Neural cell (in vitro differentiated cells): ENCODE data around the gene DISP1. TPM values are rescaled to one million over a fixed set of nuclear protein-coding genes. Genes with fewer than 3 reads are reported as not detected.

ENCODE experiments used
- H2AFZ ChIP-seq: fragments of 200-600, 300-800 bp; sonication (generic), shearing (Covaris generic); 2 replicates; pipeline ENCODE4 v1.6.0; 2014; ENCODE audit warnings: low read depth, mild to moderate bottlenecking, antibody characterized with exemption, low read length, moderate library complexity
- H3F3A ChIP-seq: fragments of 200-600 bp; shearing (Covaris generic); 2 replicates; pipeline ENCODE4 v1.6.1; 2016; ENCODE audit warnings: mild to moderate bottlenecking, moderate library complexity, mixed read lengths, antibody characterized with exemption, low read length; ENCODE audit not compliant: insufficient read depth, poor library complexity, severe bottlenecking
- H3K27ac ChIP-seq: fragments of 200-600, 300-800 bp; sonication (generic), shearing (Covaris generic); 2 replicates; pipeline ENCODE4 v1.5.1; 2014; ENCODE audit warnings: mild to moderate bottlenecking, low read length, moderate library complexity
- H3K27me3 ChIP-seq: fragments of 300-800, 200-600 bp; sonication (generic), shearing (Covaris generic); 2 replicates; pipeline ENCODE4 v1.6.0; 2014; ENCODE audit warnings: mild to moderate bottlenecking, low read depth, low read length, moderate library complexity; ENCODE audit not compliant: insufficient read depth
- H3K36me3 ChIP-seq: fragments of 300-800, 200-600 bp; sonication (generic), shearing (Covaris generic); 2 replicates; pipeline ENCODE4 v1.5.1; 2014; ENCODE audit warnings: mild to moderate bottlenecking, antibody characterized with exemption, low read length, moderate library complexity; ENCODE audit not compliant: insufficient read depth
- H3K4me2 ChIP-seq: fragments of 300-800, 200-600 bp; sonication (generic), shearing (Covaris generic); 2 replicates; pipeline ENCODE4 v1.6.0; 2014; ENCODE audit warnings: mild to moderate bottlenecking, low read length
- H3K4me3 ChIP-seq: fragments of 300-800, 200-600 bp; sonication (generic), shearing (Covaris generic); 2 replicates; pipeline ENCODE4 v1.5.1; 2014; ENCODE audit warnings: mild to moderate bottlenecking, low read length, moderate library complexity
- H3K79me2 ChIP-seq: fragments of 200-600 bp; shearing (Covaris generic); replicated peaks from 2 replicates; pipeline ENCODE4 v1.6.0; 2014; ENCODE audit warnings: mild to moderate bottlenecking, low read length, moderate library complexity; ENCODE audit not compliant: insufficient read depth
- H3K9ac ChIP-seq: fragments of 300-800, 200-600 bp; sonication (generic), shearing (Covaris generic); 2 replicates; pipeline ENCODE4 v1.6.1; 2016; ENCODE audit warnings: mild to moderate bottlenecking, low read length, mixed read lengths
- H3K9me2 ChIP-seq: fragments of 200-600 bp; shearing (Covaris generic); 2 replicates; pipeline ENCODE4 v1.6.1; 2016; ENCODE audit warnings: mild to moderate bottlenecking, low read length, mixed read lengths; ENCODE audit not compliant: insufficient read depth
- H3K9me3 ChIP-seq: fragments of 200-600, 300-800 bp; sonication (generic), shearing (Covaris generic); 2 replicates; pipeline ENCODE4 v1.6.1; 2016; ENCODE audit warnings: mild to moderate bottlenecking, mixed run types, low read length, moderate library complexity, mixed read lengths
- H4K20me1 ChIP-seq: fragments of 200-600 bp; shearing (Covaris generic); 2 replicates; pipeline ENCODE4 v1.6.1; 2016; ENCODE audit warnings: mild to moderate bottlenecking, mixed run types; ENCODE audit not compliant: insufficient read depth
- EP300 ChIP-seq: fragments of 450-650 bp; conservative IDR thresholded peaks from 2 replicates; pipeline ENCODE4 v1.6.1; 2014; ENCODE audit warnings: antibody characterized with exemption, mild to moderate bottlenecking, moderate library complexity; ENCODE audit not compliant: poor library complexity, severe bottlenecking
- EZH2 ChIP-seq: fragments of 200-600, 300-800 bp; shearing (Covaris generic), sonication (generic); IDR thresholded peaks from 2 replicates; pipeline ENCODE4 v1.6.1; 2014; ENCODE audit warnings: antibody characterized with exemption, low read length, borderline replicate concordance, mild to moderate bottlenecking; ENCODE audit not compliant: insufficient read depth, poor library complexity, severe bottlenecking
- MXI1 ChIP-seq: fragments of 450-650 bp; conservative IDR thresholded peaks from 2 replicates; pipeline ENCODE4 v1.6.1; 2014; ENCODE audit warnings: antibody characterized with exemption, mild to moderate bottlenecking; ENCODE audit not compliant: poor library complexity, severe bottlenecking
- POLR2AphosphoS5 ChIP-seq: IDR thresholded peaks from 2 replicates; pipeline ENCODE4 v1.6.1; 2012
- RAD21 ChIP-seq: fragments of 450-650 bp; conservative IDR thresholded peaks from 2 replicates; pipeline ENCODE4 v1.6.1; 2014; ENCODE audit warnings: antibody characterized with exemption, mild to moderate bottlenecking, moderate library complexity
- SMC3 ChIP-seq: fragments of 450-650 bp; conservative IDR thresholded peaks from 2 replicates; pipeline ENCODE4 v1.6.1; 2014; ENCODE audit warnings: antibody characterized with exemption, mild to moderate bottlenecking, moderate library complexity; ENCODE audit not compliant: poor library complexity
- TAF1 ChIP-seq: IDR thresholded peaks from 2 replicates; pipeline ENCODE4 v1.6.1; 2012; ENCODE audit warnings: low read depth
- polyA plus RNA-seq: library from polyadenylated mRNA; depleted of rRNA; stranded (reverse); fragments of >200 nt; gene quantifications from 2 replicates; pipeline ENCODE4 v1.2.3, GENCODE V29; 2014
- TF ChIP-seq, protein P1 (sequence below): fragments of 450-650 bp; IDR thresholded peaks from 2 replicates; pipeline ENCODE4 v1.5.1; 2014; ENCODE audit warnings: antibody characterized with exemption, mild to moderate bottlenecking, moderate library complexity; ENCODE audit not compliant: poor library complexity, severe bottlenecking
- TF ChIP-seq, protein P2 (sequence below): IDR thresholded peaks from 2 replicates; pipeline ENCODE4 v1.6.1; 2012; ENCODE audit warnings: borderline replicate concordance

Gene DISP1
- polyA plus RNA-seq, 1 donor from 2014 or later = 3.9 TPM

DNA sequence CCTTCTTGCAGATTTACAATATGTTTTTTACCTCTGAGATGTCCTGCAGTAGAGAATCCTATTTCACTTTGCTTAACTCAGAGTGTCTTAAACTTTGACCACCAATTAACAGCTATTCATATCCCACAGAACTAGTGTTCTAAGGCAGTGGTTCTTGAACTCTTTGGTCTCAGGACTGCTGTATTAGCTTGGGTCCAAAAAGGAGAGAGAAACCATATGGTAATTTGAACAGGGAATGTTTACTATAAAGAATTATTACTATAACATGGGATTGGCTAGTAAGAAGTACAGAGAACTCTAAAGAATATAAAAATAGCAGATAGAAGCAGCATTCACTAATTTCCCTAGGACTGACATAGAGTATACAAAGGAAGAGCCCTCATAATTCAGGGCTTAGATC, 46.2 kb upstream of the DISP1 start:
- Histone ChIP-seq H3K27me3 (no peaks in the 10 kb centered on the region), H3K27ac (no peak overlapping the region), H3F3A (no peaks in the 10 kb centered on the region), H3K79me2 (no peaks in the 10 kb centered on the region), H3K9me2 (no peaks in the 10 kb centered on the region), H3K9ac (no peak overlapping the region), H3K9me3 (peaks cover 6% of the 10 kb centered on the region), H3K36me3 (no peaks in the 10 kb centered on the region), H2AFZ (no peak overlapping the region), H4K20me1 (no peaks in the 10 kb centered on the region), H3K4me3 (no peak overlapping the region), H3K4me2 (no peak overlapping the region)
- TF ChIP-seq TAF1 (no peak), SMC3 (no peak), EZH2 (no peak), POLR2AphosphoS5 (no peak), EP300 (no peak), MXI1 (no peak), RAD21 (no peak)
- TF ChIP-seq, protein P1, sequence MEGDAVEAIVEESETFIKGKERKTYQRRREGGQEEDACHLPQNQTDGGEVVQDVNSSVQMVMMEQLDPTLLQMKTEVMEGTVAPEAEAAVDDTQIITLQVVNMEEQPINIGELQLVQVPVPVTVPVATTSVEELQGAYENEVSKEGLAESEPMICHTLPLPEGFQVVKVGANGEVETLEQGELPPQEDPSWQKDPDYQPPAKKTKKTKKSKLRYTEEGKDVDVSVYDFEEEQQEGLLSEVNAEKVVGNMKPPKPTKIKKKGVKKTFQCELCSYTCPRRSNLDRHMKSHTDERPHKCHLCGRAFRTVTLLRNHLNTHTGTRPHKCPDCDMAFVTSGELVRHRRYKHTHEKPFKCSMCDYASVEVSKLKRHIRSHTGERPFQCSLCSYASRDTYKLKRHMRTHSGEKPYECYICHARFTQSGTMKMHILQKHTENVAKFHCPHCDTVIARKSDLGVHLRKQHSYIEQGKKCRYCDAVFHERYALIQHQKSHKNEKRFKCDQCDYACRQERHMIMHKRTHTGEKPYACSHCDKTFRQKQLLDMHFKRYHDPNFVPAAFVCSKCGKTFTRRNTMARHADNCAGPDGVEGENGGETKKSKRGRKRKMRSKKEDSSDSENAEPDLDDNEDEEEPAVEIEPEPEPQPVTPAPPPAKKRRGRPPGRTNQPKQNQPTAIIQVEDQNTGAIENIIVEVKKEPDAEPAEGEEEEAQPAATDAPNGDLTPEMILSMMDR = no peak
- TF ChIP-seq, protein P2, sequence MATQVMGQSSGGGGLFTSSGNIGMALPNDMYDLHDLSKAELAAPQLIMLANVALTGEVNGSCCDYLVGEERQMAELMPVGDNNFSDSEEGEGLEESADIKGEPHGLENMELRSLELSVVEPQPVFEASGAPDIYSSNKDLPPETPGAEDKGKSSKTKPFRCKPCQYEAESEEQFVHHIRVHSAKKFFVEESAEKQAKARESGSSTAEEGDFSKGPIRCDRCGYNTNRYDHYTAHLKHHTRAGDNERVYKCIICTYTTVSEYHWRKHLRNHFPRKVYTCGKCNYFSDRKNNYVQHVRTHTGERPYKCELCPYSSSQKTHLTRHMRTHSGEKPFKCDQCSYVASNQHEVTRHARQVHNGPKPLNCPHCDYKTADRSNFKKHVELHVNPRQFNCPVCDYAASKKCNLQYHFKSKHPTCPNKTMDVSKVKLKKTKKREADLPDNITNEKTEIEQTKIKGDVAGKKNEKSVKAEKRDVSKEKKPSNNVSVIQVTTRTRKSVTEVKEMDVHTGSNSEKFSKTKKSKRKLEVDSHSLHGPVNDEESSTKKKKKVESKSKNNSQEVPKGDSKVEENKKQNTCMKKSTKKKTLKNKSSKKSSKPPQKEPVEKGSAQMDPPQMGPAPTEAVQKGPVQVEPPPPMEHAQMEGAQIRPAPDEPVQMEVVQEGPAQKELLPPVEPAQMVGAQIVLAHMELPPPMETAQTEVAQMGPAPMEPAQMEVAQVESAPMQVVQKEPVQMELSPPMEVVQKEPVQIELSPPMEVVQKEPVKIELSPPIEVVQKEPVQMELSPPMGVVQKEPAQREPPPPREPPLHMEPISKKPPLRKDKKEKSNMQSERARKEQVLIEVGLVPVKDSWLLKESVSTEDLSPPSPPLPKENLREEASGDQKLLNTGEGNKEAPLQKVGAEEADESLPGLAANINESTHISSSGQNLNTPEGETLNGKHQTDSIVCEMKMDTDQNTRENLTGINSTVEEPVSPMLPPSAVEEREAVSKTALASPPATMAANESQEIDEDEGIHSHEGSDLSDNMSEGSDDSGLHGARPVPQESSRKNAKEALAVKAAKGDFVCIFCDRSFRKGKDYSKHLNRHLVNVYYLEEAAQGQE = no peak

DNA sequence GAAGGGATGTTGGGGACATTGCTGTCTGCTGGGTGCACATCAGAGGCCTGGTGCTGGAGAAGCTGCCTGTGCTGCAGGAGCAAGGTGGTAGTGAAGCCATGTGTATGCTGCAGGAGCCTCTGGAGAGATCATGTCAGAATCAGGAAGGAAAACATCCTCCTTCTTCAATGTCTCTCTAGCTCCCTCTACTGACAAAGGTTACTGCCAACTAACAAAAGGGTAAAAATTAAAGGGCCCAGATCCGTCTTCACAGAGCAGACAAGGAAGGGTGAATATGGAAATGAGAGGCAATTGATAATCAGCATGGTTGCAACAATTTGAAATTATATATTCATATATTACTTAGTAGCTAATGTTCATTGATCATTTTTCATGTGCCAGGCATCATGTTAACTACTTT, 45.7 kb upstream of the DISP1 start:
- TF ChIP-seq POLR2AphosphoS5 = no peak
- TF ChIP-seq, protein P2 = no peak
- no peak for TF ChIP-seq TAF1
- TF ChIP-seq SMC3 = no peak
- TF ChIP-seq, protein P1 = no peak
- no peak for TF ChIP-seq RAD21
- TF ChIP-seq EP300 = no peak
- TF ChIP-seq MXI1 = no peak
- no peak for TF ChIP-seq EZH2
- no peaks in the 10 kb centered on the region for H3K79me2 ChIP-seq
- no peak overlapping the region for H3K4me2 ChIP-seq
- H3K9me2 ChIP-seq = no peaks in the 10 kb centered on the region
- H3K4me3 ChIP-seq = no peak overlapping the region
- H3K27ac ChIP-seq = no peak overlapping the region
- no peaks in the 10 kb centered on the region for H3K27me3 ChIP-seq
- no peak overlapping the region for H2AFZ ChIP-seq
- peaks cover 6% of the 10 kb centered on the region for H3K9me3 ChIP-seq
- H3K36me3 ChIP-seq = no peaks in the 10 kb centered on the region
- no peak overlapping the region for H3K9ac ChIP-seq
- H4K20me1 ChIP-seq = no peaks in the 10 kb centered on the region
- H3F3A ChIP-seq = no peaks in the 10 kb centered on the region
